Measurements from ENCODE around the gene SLAMF8. TPM values are rescaled to one million over a fixed set of nuclear protein-coding genes. Genes with fewer than 3 reads are reported as not detected.

The SLAMF8 gene
- total and polyA plus RNA-seq, 4 donors, result 0.28 to 1.6 (median 1.1) TPM

DNA sequence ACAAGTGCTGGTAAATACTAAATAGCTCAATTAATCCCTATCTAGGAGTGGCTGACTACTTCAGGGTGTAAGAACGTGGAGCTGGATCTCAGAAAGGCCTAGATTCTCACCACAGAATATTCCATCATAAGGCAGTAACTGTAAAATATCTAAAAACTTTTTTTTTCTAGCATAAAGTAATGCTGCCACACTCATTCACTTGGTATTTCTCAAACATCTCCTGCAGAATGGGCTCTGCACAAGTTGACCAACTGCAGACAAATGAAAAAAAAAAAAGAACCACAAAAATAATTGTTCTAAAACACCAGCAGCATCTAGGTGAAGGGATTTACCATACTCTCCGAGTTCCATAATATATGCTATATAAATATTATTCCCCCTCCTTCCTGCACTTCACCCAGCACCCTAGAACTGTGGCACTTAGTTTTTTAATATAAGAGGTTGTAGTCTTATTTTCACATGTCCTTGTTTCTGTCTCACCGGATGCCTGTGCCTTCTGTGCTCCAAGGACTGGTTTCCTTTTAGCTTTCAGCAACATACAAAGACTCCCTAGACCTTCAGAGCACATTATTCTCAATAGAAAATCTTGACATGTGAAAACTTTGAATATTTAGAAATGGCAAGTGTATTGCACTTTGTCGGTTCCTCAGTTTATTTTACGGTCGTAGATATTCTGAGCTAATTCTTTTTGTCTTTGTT lies 26.9 kb downstream of the SLAMF8 start:
- Histone ChIP-seq H3K36me3 (ENCODE audit: control insufficient read depth in 4 of 4, insufficient read depth in 3 of 4, low read depth in 1 of 4, low read length in 3 of 4) (no peaks in the 10 kb centered on the region), H3K27ac (ENCODE audit: low read depth in 1 of 2, low read length in 2 of 2) (peak overlapping the region in 1 of 2 donors; percentile 75), H3K4me3 (ENCODE audit: low read depth in 1 of 3, low read length in 3 of 3) (peak overlapping the region in 2 of 3 donors; percentile 45 to 54), H3K27me3 (ENCODE audit: control insufficient read depth in 4 of 4, insufficient read depth in 4 of 4, low read length in 3 of 4) (no peaks in the 10 kb centered on the region), H3K9ac (ENCODE audit: low read depth in 1 of 2, low read length in 2 of 2) (peak overlapping the region in 1 of 2 donors; percentile 22), H3K4me1 (ENCODE audit: control insufficient read depth in 4 of 4, insufficient read depth in 4 of 4, low read length in 3 of 4) (peaks cover 4 to 12% (median 7%) of the 10 kb centered on the region in 4 donors), H3K9me3 (ENCODE audit: control insufficient read depth in 4 of 4, low read length in 3 of 4) (no peaks in the 10 kb centered on the region)
- DNase-seq (ENCODE audit: low spot score), result no peak
- WGBS, result 38% methylated on average over 6 of the region's 6 CpGs
- TF ChIP-seq JUND (IDR thresholded peaks at IDR 0.05) (no peak), YY1 (IDR thresholded peaks at IDR 0.05) (no peak), ATF3 (IDR thresholded peaks at IDR 0.05) (no peak), EGR1 (IDR thresholded peaks at IDR 0.05; ENCODE audit: low read depth in 2 of 2) (no peak), TAF1 (conservative IDR thresholded peaks at IDR 0.05) (no peak), HNF4A (conservative IDR thresholded peaks at IDR 0.05) (no peak), NR2F2 (IDR thresholded peaks at IDR 0.05) (no peak), SP1 (IDR thresholded peaks at IDR 0.05) (no peak), FOXA1 (IDR thresholded peaks at IDR 0.05) (no peak), RXRA (IDR thresholded peaks at IDR 0.05) (no peak), HNF4G (IDR thresholded peaks at IDR 0.05) (no peak), ZBTB33 (IDR thresholded peaks at IDR 0.05) (no peak), GABPA (IDR thresholded peaks at IDR 0.05 in 1 of 2, conservative IDR thresholded peaks at IDR 0.05 in 1 of 2) (no peak), REST (IDR thresholded peaks at IDR 0.05) (no peak), FOXA2 (IDR thresholded peaks at IDR 0.05) (no peak), RAD21 (IDR thresholded peaks at IDR 0.05) (no peak)
- TF ChIP-seq, protein P1, sequence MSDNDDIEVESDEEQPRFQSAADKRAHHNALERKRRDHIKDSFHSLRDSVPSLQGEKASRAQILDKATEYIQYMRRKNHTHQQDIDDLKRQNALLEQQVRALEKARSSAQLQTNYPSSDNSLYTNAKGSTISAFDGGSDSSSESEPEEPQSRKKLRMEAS (IDR thresholded peaks at IDR 0.05), result no peak
- TF ChIP-seq, protein P2, sequence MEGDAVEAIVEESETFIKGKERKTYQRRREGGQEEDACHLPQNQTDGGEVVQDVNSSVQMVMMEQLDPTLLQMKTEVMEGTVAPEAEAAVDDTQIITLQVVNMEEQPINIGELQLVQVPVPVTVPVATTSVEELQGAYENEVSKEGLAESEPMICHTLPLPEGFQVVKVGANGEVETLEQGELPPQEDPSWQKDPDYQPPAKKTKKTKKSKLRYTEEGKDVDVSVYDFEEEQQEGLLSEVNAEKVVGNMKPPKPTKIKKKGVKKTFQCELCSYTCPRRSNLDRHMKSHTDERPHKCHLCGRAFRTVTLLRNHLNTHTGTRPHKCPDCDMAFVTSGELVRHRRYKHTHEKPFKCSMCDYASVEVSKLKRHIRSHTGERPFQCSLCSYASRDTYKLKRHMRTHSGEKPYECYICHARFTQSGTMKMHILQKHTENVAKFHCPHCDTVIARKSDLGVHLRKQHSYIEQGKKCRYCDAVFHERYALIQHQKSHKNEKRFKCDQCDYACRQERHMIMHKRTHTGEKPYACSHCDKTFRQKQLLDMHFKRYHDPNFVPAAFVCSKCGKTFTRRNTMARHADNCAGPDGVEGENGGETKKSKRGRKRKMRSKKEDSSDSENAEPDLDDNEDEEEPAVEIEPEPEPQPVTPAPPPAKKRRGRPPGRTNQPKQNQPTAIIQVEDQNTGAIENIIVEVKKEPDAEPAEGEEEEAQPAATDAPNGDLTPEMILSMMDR (IDR thresholded peaks at IDR 0.05; ENCODE audit: low read depth, low read length, missing input control), result no peak
